Gastroesophageal sphincter (tissue), 3 donors: ENCODE results near the gene GGTA1.

Experiments used
- CTCF ChIP-seq, 4 experiments: fragments of 200-600 bp in 2 of 4; fragments of 450-650 bp in 2 of 4; sonication (generic) in 1 of 4; IDR thresholded peaks; one replicate each; pipeline ENCODE4 v1.5.1; 2017 to 2019; ENCODE audit warnings: antibody characterized with exemption in 4 of 4, mild to moderate bottlenecking in 2 of 4, moderate library complexity in 2 of 4
- POLR2A ChIP-seq, 2 donors: fragments of 450-650 bp; IDR thresholded peaks; one replicate each; pipeline ENCODE4 v1.6.1; 2017; ENCODE audit warnings: antibody characterized with exemption in 2 of 2, mild to moderate bottlenecking in 2 of 2, moderate library complexity in 1 of 2

- TF ChIP-seq CTCF (IDR thresholded peaks at IDR 0.05) (no peak), POLR2A (IDR thresholded peaks at IDR 0.05) (no peak)
These were observed 542 bp downstream of the GGTA1 start for GRCh38 chr9:121499177-121499426.
